Measurements from ENCODE around the gene TAX1BP3.

GRCh38 chr17:3622977-3623594 is 45.3 kb downstream of the TAX1BP3 start:
- TF ChIP-seq CTCF (IDR thresholded peaks at IDR 0.05) (no peak), POLR2AphosphoS5 (IDR thresholded peaks at IDR 0.05) (no peak), POLR2A (IDR thresholded peaks at IDR 0.05) (no peak)

All from stomach (tissue), 4 donors.